ENCODE results near the gene IL17RE.

Gene IL17RE

DNA sequence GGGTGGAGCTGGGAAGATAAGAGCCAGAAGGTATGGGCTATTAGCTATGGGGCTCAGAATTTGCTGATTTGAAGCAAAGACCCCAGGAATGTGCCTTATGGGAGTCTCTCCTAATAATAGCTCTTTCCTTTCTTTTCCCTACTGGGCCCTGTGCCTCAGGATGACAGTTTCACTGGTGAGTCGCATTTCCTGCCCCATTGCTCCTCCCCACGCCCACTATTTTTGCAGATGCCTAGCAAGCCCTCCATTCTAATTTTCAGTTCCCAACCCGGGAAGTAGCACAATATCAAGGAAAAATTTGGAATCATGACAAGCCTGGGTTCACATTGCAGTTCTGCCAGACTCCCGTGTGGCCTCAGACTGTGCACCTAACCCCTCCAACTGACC, 583 bp downstream of the IL17RE start:
- TF ChIP-seq, protein P1, sequence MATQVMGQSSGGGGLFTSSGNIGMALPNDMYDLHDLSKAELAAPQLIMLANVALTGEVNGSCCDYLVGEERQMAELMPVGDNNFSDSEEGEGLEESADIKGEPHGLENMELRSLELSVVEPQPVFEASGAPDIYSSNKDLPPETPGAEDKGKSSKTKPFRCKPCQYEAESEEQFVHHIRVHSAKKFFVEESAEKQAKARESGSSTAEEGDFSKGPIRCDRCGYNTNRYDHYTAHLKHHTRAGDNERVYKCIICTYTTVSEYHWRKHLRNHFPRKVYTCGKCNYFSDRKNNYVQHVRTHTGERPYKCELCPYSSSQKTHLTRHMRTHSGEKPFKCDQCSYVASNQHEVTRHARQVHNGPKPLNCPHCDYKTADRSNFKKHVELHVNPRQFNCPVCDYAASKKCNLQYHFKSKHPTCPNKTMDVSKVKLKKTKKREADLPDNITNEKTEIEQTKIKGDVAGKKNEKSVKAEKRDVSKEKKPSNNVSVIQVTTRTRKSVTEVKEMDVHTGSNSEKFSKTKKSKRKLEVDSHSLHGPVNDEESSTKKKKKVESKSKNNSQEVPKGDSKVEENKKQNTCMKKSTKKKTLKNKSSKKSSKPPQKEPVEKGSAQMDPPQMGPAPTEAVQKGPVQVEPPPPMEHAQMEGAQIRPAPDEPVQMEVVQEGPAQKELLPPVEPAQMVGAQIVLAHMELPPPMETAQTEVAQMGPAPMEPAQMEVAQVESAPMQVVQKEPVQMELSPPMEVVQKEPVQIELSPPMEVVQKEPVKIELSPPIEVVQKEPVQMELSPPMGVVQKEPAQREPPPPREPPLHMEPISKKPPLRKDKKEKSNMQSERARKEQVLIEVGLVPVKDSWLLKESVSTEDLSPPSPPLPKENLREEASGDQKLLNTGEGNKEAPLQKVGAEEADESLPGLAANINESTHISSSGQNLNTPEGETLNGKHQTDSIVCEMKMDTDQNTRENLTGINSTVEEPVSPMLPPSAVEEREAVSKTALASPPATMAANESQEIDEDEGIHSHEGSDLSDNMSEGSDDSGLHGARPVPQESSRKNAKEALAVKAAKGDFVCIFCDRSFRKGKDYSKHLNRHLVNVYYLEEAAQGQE (IDR thresholded peaks at IDR 0.05; ENCODE audit: insufficient replicate concordance, low read depth) = no peak
- TF ChIP-seq, protein P2, sequence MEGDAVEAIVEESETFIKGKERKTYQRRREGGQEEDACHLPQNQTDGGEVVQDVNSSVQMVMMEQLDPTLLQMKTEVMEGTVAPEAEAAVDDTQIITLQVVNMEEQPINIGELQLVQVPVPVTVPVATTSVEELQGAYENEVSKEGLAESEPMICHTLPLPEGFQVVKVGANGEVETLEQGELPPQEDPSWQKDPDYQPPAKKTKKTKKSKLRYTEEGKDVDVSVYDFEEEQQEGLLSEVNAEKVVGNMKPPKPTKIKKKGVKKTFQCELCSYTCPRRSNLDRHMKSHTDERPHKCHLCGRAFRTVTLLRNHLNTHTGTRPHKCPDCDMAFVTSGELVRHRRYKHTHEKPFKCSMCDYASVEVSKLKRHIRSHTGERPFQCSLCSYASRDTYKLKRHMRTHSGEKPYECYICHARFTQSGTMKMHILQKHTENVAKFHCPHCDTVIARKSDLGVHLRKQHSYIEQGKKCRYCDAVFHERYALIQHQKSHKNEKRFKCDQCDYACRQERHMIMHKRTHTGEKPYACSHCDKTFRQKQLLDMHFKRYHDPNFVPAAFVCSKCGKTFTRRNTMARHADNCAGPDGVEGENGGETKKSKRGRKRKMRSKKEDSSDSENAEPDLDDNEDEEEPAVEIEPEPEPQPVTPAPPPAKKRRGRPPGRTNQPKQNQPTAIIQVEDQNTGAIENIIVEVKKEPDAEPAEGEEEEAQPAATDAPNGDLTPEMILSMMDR (IDR thresholded peaks at IDR 0.05; ENCODE audit: insufficient read depth, low read length) = no peak
- TF ChIP-seq SPI1 (IDR thresholded peaks at IDR 0.05; ENCODE audit: borderline replicate concordance, low read depth) (no peak), POLR2AphosphoS5 (IDR thresholded peaks at IDR 0.05; ENCODE audit: low read depth) (no peak), GABPA (IDR thresholded peaks at IDR 0.05; ENCODE audit: low read depth) (no peak)
- no peaks in the 10 kb centered on the region for H3K27me3 ChIP-seq (ENCODE audit: insufficient read depth, poor library complexity, severe bottlenecking)
- no peak overlapping the region for H3K4me3 ChIP-seq (replicated peaks; ENCODE audit: insufficient read depth, low read length)
- no peak for DNase-seq (ENCODE audit: low read depth in 1 of 2, low spot score in 1 of 2)
- 0 out of 2 replicates have a peak overlapping the region, but pooled peaks have one; percentile 7 for H3K27ac ChIP-seq (replicated peaks)

DNA sequence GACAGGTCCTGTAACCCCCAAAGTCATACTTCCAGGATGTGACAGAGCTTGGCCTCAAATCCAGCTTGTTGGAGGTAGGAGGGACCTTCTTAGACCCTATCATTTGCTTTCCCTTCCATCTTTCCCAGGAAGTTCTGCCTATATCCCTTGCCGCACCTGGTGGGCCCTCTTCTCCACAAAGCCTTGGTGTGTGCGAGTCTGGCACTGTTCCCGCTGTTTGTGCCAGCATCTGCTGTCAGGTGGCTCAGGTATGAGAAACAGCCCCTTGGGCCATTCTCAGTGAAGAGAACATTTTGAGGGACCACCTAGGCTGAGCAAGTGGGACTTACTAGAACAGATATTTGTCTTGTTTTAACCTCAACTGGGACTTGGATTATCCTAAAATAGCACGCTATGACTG, 1.3 kb downstream of the IL17RE start:
- no peak for DNase-seq (ENCODE audit: low read depth in 1 of 2, low spot score in 1 of 2)
- no peak overlapping the region for H3K4me3 ChIP-seq (replicated peaks; ENCODE audit: insufficient read depth, low read length)
- TF ChIP-seq POLR2AphosphoS5 (IDR thresholded peaks at IDR 0.05; ENCODE audit: low read depth) = no peak
- no peak for TF ChIP-seq SPI1 (IDR thresholded peaks at IDR 0.05; ENCODE audit: borderline replicate concordance, low read depth)
- TF ChIP-seq GABPA (IDR thresholded peaks at IDR 0.05; ENCODE audit: low read depth) = no peak
- TF ChIP-seq, protein P1 (IDR thresholded peaks at IDR 0.05; ENCODE audit: insufficient replicate concordance, low read depth) = no peak
- TF ChIP-seq, protein P2 (IDR thresholded peaks at IDR 0.05; ENCODE audit: insufficient read depth, low read length) = no peak

DNA sequence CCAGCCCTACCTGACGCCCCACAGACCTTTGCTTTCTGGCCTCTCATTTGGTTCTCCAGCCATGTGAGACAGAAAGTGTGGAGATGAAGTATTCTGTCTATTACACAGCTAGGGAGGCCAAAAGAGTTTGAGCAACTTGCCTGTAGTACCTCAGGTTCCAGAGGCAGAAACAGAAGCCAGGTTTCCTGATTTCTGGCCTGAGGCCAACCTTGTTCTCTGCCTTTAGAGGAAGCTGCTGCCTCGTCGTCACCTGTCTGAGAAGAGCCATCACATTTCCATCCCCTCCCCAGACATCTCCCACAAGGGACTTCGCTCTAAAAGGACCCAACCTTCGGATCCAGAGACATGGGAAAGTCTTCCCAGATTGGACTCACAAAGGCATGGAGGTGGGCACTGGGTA, 3.8 kb downstream of the IL17RE start:
- Histone ChIP-seq H3K4me3 (replicated peaks; ENCODE audit: insufficient read depth, low read length) (no peak overlapping the region), H3K27me3 (ENCODE audit: insufficient read depth, poor library complexity, severe bottlenecking) (no peaks in the 10 kb centered on the region), H3K27ac (replicated peaks) (no peak overlapping the region)
- TF ChIP-seq, protein P1 (IDR thresholded peaks at IDR 0.05; ENCODE audit: insufficient replicate concordance, low read depth) = no peak
- TF ChIP-seq POLR2AphosphoS5 (IDR thresholded peaks at IDR 0.05; ENCODE audit: low read depth) = no peak
- no peak for DNase-seq (ENCODE audit: low read depth in 1 of 2, low spot score in 1 of 2)

More for the DNA sequence above, 1.3 kb downstream of the IL17RE start:
- Histone ChIP-seq H3K27me3 (ENCODE audit: insufficient read depth, poor library complexity, severe bottlenecking) (no peaks in the 10 kb centered on the region), H3K27ac (replicated peaks) (no peak overlapping the region)

DNA sequence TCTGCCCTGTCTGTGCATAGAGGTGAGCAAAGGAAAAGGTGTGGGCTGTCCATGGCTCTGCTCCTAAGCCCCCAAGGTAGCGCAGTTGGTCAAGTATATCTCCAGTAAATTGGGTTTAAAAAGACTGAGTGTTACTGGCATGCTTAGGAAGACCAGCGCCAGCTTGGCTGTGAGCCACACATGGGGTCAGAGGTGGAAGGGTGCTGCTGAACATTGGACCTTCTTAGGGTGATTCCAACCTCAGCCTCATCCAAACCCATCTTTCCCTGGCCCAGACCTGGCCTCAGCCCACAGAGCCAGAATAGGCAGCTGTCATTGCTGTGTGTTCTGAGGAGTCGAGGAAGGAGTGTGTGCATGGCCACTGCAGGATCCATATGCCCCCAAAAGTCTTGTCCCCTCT, 5.6 kb downstream of the IL17RE start:
- no peak for DNase-seq (ENCODE audit: low read depth in 1 of 2, low spot score in 1 of 2)
- no peak overlapping the region for H3K27ac ChIP-seq (replicated peaks)
- TF ChIP-seq, protein P1 (IDR thresholded peaks at IDR 0.05; ENCODE audit: insufficient replicate concordance, low read depth) = no peak
- TF ChIP-seq POLR2AphosphoS5 (IDR thresholded peaks at IDR 0.05; ENCODE audit: low read depth) (no peak), GABPA (IDR thresholded peaks at IDR 0.05; ENCODE audit: low read depth) (no peak), SPI1 (IDR thresholded peaks at IDR 0.05; ENCODE audit: borderline replicate concordance, low read depth) (no peak)
- TF ChIP-seq, protein P2 (IDR thresholded peaks at IDR 0.05; ENCODE audit: insufficient read depth, low read length) = no peak

More for the DNA sequence above, 5.6 kb downstream of the IL17RE start:
- Histone ChIP-seq H3K27me3 (ENCODE audit: insufficient read depth, poor library complexity, severe bottlenecking) (no peaks in the 10 kb centered on the region), H3K4me3 (replicated peaks; ENCODE audit: insufficient read depth, low read length) (no peak overlapping the region)

Measured in HL-60 (cell line).